Fibroblast of villous mesenchyme (primary cell): ENCODE data around the gene SMIM24. TPM values are rescaled to one million over a fixed set of nuclear protein-coding genes. Genes with fewer than 3 reads are reported as not detected.

Experiments used
- DNase-seq: peaks from one replicate; pipeline ENCODE4 v3.0.0-alpha.2; 2010; ENCODE audit warnings: low read depth
- H3K4me3 ChIP-seq: 2 replicates; pipeline ENCODE4 v1.5.1; 2011; ENCODE audit warnings: low read depth, mild to moderate bottlenecking, low read length
- CTCF ChIP-seq: IDR thresholded peaks from 2 replicates; pipeline ENCODE4 v1.5.1; 2012; ENCODE audit warnings: low read depth, mild to moderate bottlenecking, low read length; ENCODE audit not compliant: insufficient read depth
- total RNA-seq: library from RNA; depleted of rRNA; stranded (reverse); fragments of >200 nt; gene quantifications from 2 replicates; pipeline ENCODE4 v1.2.3, GENCODE V29; 2012

Gene SMIM24
- total RNA-seq, 1 donor: not detected

- no peak for TF ChIP-seq CTCF
- H3K4me3 ChIP-seq: no peak overlapping the region
- DNase-seq: no peak
Measured at GRCh38 chr19:3496392-3497273, 16.3 kb upstream of the SMIM24 start.

GRCh38 chr19:3494559-3494958 lies 14.2 kb upstream of the SMIM24 start:
- DNase-seq: no peak
- no peak for TF ChIP-seq CTCF
- no peak overlapping the region for H3K4me3 ChIP-seq

GRCh38 chr19:3494051-3494450 lies 13.7 kb upstream of the SMIM24 start:
- H3K4me3 ChIP-seq: no peak overlapping the region
- no peak for DNase-seq
- TF ChIP-seq CTCF: no peak

GRCh38 chr19:3493651-3494050 lies 13.3 kb upstream of the SMIM24 start:
- TF ChIP-seq CTCF: no peak
- H3K4me3 ChIP-seq: no peak overlapping the region
- DNase-seq: no peak

- DNase-seq: no peak
- TF ChIP-seq CTCF: no peak
- no peak overlapping the region for H3K4me3 ChIP-seq
Measured at GRCh38 chr19:3492919-3493318, 12.6 kb upstream of the SMIM24 start.

GRCh38 chr19:3492131-3492839 lies 12.0 kb upstream of the SMIM24 start:
- no peak overlapping the region for H3K4me3 ChIP-seq
- no peak for TF ChIP-seq CTCF
- no peak for DNase-seq
